GM23248 (cell line): ENCODE results near the gene TMEM255A. TPM values are rescaled to one million over a fixed set of nuclear protein-coding genes. Genes with fewer than 3 reads are reported as not detected.

Experiments
- DNase-seq: peaks from one replicate; pipeline ENCODE4 v3.0.0-alpha.2; 2015
- H2AFZ ChIP-seq: fragments of 200-600 bp; sonication (generic); 2 replicates; pipeline ENCODE4 v1.6.1; 2016; ENCODE audit warnings: antibody characterized with exemption
- H3F3A ChIP-seq: fragments of 200-600 bp; sonication (generic); 2 replicates; pipeline ENCODE4 v1.6.1; 2016; ENCODE audit warnings: mild to moderate bottlenecking, antibody characterized with exemption, mixed run types; ENCODE audit not compliant: insufficient read depth
- H3K27ac ChIP-seq: fragments of 200-600 bp; sonication (generic); 2 replicates; pipeline ENCODE4 v1.5.1; 2016; ENCODE audit warnings: mild to moderate bottlenecking
- H3K27me3 ChIP-seq: fragments of 200-600 bp; sonication (generic); replicated peaks from 2 replicates; pipeline ENCODE4 v1.6.1; 2016; ENCODE audit warnings: mild to moderate bottlenecking; ENCODE audit not compliant: insufficient read depth
- H3K36me3 ChIP-seq: fragments of 200-600 bp; sonication (generic); 2 replicates; pipeline ENCODE4 v1.6.1; 2016; ENCODE audit warnings: low read depth, mild to moderate bottlenecking
- H3K4me1 ChIP-seq: fragments of 200-600 bp; sonication (generic); 2 replicates; pipeline ENCODE4 v1.6.1; 2016; ENCODE audit warnings: mild to moderate bottlenecking; ENCODE audit not compliant: insufficient read depth
- H3K4me2 ChIP-seq: fragments of 200-600 bp; sonication (generic); one replicate; pipeline ENCODE4 v1.6.1; 2016; ENCODE audit warnings: mild to moderate bottlenecking; ENCODE audit not compliant: unreplicated experiment
- H3K4me3 ChIP-seq: fragments of 200-600 bp; sonication (generic); 2 replicates; pipeline ENCODE4 v1.5.1; 2016; ENCODE audit warnings: mild to moderate bottlenecking
- H3K79me2 ChIP-seq: fragments of 200-600 bp; sonication (generic); 2 replicates; pipeline ENCODE4 v1.6.1; 2016; ENCODE audit warnings: mild to moderate bottlenecking; ENCODE audit not compliant: insufficient read depth
- H3K9ac ChIP-seq: fragments of 200-600 bp; sonication (generic); 2 replicates; pipeline ENCODE4 v1.6.1; 2016; ENCODE audit warnings: mild to moderate bottlenecking
- H3K9me2 ChIP-seq: fragments of 200-600 bp; sonication (generic); 2 replicates; pipeline ENCODE4 v1.6.1; 2016; ENCODE audit warnings: mixed run types, mild to moderate bottlenecking, moderate library complexity; ENCODE audit not compliant: insufficient read depth
- H3K9me3 ChIP-seq: fragments of 200-600 bp; sonication (generic); one replicate; pipeline ENCODE4 v1.6.1; 2017; ENCODE audit warnings: low read depth
- H4K20me1 ChIP-seq: fragments of 200-600 bp; sonication (generic); 2 replicates; pipeline ENCODE4 v1.6.0; 2016; ENCODE audit not compliant: insufficient read depth
- EZH2 ChIP-seq: fragments of 200-600 bp; sonication (generic); IDR thresholded peaks from 2 replicates; pipeline ENCODE4 v1.6.1; 2018; ENCODE audit warnings: antibody characterized with exemption, mild to moderate bottlenecking; ENCODE audit not compliant: insufficient read depth, poor library complexity, severe bottlenecking
- EZH2phosphoT487 ChIP-seq: fragments of 200-600 bp; sonication (generic); IDR thresholded peaks from 2 replicates; pipeline ENCODE4 v1.6.1; 2018; ENCODE audit warnings: antibody characterized with exemption, moderate library complexity, mild to moderate bottlenecking, low read depth; ENCODE audit not compliant: insufficient read depth
- WGBS, 2 experiments: methylation state at CpG; one replicate each; pipeline ENCODE4 v1.1.6; 2015 to 2017; ENCODE audit warnings: low lambda C conversion rate in 2 of 2, low coverage in 1 of 2; ENCODE audit errors: missing lambda C conversion rate in 2 of 2; 5-methylcytosine and 5-hydroxymethylcytosine counted together
- in situ Hi-C: fragments of 300-500 bp; cut with MboI; formaldehyde crosslinking; loops from 2 replicates; pipeline ENCODE4 v1.15.0; 2020
- polyA plus RNA-seq: library from polyadenylated mRNA; unstranded; fragments of >200 nt; fragmentation: Nextera tagmentation; extraction: Ambion mirVana; gene quantifications from 2 replicates; pipeline ENCODE4 v1.2.1, GENCODE V29; 2016
- total RNA-seq: library from RNA; depleted of rRNA; stranded (reverse); fragments of >200 nt; shearing (Covaris generic); gene quantifications from 2 replicates; pipeline ENCODE4 v1.2.3, GENCODE V29; 2014

Gene TMEM255A
- total and polyA plus RNA-seq, 2 experiments from 2014 or later, result not detected

DNA sequence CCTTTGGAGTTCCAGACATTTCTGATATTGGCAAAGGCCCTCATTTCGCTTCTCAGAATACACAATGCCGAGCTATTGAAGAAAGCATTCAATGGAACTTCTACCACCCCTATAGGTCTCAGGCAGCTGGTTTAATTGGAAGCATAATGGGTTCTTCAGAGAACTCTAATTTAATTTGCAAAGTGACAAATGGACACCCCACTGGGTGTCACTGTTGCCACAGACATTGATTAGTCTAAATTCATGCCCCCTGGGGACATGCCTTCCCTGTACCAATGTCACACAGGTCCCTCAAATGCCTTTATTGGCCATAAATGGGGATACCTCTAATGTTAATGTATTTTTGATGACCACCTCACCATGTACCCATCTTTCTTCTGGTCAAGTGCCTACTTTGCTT lies 22.9 kb upstream of the TMEM255A start:
- in situ Hi-C loops, result no loop called here
- WGBS, 2 experiments, result 0 to 6% methylated on average over 2 of the region's 2 CpGs

DNA sequence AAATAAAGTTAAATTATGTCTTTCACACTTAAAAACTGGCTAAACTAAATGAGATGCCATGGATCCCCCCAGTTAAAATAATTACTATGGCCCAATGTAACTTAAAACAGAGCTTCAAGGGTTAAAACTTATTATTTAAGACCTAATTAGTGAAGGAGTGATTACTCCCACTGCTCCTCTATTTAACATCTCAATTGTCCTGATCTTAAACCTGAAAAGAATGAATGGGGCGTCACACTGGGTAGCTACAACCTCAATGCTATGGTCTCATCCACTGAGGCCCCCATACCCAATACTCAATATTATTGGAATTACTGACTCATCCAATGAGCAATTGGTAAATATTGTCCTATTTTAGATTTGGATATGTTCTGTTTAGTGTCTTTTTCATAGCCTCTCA lies 21.1 kb upstream of the TMEM255A start:
- in situ Hi-C loops, result no loop called here
- WGBS, 2 experiments, result 33 to 36% methylated on average over 1 of the region's 1 CpG

More for the DNA sequence above, 22.9 kb upstream of the TMEM255A start:
- Histone ChIP-seq H3K4me2 (no peak overlapping the region), H3K4me3 (no peak overlapping the region), H3K36me3 (no peaks in the 10 kb centered on the region), H3K27me3 (no peaks in the 10 kb centered on the region), H3K79me2 (no peaks in the 10 kb centered on the region), H3K4me1 (no peaks in the 10 kb centered on the region), H2AFZ (no peak overlapping the region), H3K9me2 (no peaks in the 10 kb centered on the region), H3K9me3 (no peaks in the 10 kb centered on the region), H3K9ac (no peak overlapping the region), H3F3A (no peaks in the 10 kb centered on the region), H4K20me1 (no peaks in the 10 kb centered on the region), H3K27ac (no peak overlapping the region)
- TF ChIP-seq EZH2, result no peak
- TF ChIP-seq EZH2phosphoT487, result no peak
- DNase-seq, result no peak

DNA sequence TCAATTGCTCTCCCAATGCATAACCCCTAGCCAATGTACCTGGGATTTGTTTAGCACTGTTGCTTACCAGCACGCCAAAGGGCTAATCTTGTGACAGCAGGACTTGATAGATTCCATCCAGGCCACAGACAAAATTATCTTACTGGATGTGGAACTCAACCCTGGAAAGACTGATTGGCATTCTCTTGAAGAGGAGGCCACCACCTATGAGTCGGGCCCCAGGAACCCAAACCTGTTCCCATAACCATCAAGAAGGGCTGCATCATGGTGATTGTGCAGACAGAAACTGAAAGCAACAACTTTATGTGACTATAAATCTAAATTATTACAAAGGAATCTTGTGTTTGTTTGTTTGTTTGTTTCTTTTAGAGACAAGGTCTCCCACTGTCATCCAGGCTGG lies 19.9 kb upstream of the TMEM255A start:
- Histone ChIP-seq H4K20me1 (no peaks in the 10 kb centered on the region), H3F3A (no peaks in the 10 kb centered on the region), H3K9me3 (no peaks in the 10 kb centered on the region), H3K27ac (no peak overlapping the region), H3K4me3 (no peak overlapping the region), H3K36me3 (no peaks in the 10 kb centered on the region), H3K9ac (no peak overlapping the region), H3K4me1 (no peaks in the 10 kb centered on the region), H3K9me2 (no peaks in the 10 kb centered on the region), H3K79me2 (no peaks in the 10 kb centered on the region), H3K27me3 (no peaks in the 10 kb centered on the region), H3K4me2 (no peak overlapping the region), H2AFZ (no peak overlapping the region)
- WGBS, 2 experiments, result 21 to 25% methylated on average over 2 of the region's 2 CpGs
- DNase-seq, result no peak
- in situ Hi-C loops, result no loop called here
- TF ChIP-seq EZH2 (no peak), EZH2phosphoT487 (no peak)

More for the DNA sequence above, 21.1 kb upstream of the TMEM255A start:
- Histone ChIP-seq H3K4me3 (no peak overlapping the region), H3K79me2 (no peaks in the 10 kb centered on the region), H3K4me2 (no peak overlapping the region), H3K27ac (no peak overlapping the region), H4K20me1 (no peaks in the 10 kb centered on the region), H3K27me3 (no peaks in the 10 kb centered on the region), H3K4me1 (no peaks in the 10 kb centered on the region), H3K36me3 (no peaks in the 10 kb centered on the region), H3F3A (no peaks in the 10 kb centered on the region), H2AFZ (no peak overlapping the region), H3K9me3 (no peaks in the 10 kb centered on the region), H3K9me2 (no peaks in the 10 kb centered on the region), H3K9ac (no peak overlapping the region)
- no peak for DNase-seq
- TF ChIP-seq EZH2 (no peak), EZH2phosphoT487 (no peak)

DNA sequence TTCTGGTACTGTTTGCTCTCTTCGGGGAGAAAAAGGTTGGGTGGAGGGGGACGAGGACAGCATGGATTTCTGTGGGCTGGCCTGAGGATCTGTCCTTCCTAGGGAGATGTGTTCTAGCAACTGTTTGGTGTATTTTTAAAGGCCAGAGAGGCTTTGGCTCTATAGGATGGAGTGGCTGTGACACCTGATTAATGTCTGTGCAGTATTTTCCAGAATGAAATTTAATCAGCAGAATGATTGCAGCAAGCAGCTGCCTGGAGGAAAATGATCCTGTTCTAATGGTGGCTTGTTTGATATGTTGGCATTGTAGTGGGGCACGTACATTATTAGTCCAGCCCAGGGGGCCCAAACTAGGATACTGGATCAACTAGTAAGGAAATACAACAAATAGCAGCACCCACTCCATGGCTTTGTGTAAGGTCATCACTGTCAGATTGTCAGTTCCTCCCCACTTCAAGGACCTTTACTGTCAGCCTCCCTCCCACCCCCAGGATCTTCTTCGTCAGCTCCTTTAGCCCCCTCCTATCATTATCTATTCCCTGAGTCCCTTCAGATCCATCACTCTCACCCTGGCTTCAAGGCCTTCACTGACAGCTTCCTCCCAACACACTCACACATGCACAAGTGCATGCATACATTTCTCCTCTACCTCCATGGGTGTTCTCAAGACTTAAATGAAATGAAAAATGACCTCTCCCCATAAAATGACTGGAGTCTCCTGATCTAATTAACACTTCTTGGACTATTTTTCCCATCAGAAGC lies 10.4 kb upstream of the TMEM255A start:
- H3K36me3 ChIP-seq, result no peaks in the 10 kb centered on the region
- no peak for DNase-seq
- no peaks in the 10 kb centered on the region for H3F3A ChIP-seq
- H3K79me2 ChIP-seq, result no peaks in the 10 kb centered on the region
- no peaks in the 10 kb centered on the region for H3K4me1 ChIP-seq
- in situ Hi-C loops, result no loop called here
- no peak overlapping the region for H2AFZ ChIP-seq
- no peak overlapping the region for H3K9ac ChIP-seq
- no peaks in the 10 kb centered on the region for H3K9me3 ChIP-seq
- H3K4me3 ChIP-seq, result no peak overlapping the region
- H3K27me3 ChIP-seq, result no peaks in the 10 kb centered on the region
- H3K4me2 ChIP-seq, result no peak overlapping the region
- H3K9me2 ChIP-seq, result no peaks in the 10 kb centered on the region
- no peaks in the 10 kb centered on the region for H4K20me1 ChIP-seq
- TF ChIP-seq EZH2 (no peak), EZH2phosphoT487 (no peak)
- 29 to 41% methylated on average over 2 to 4 of the region's 4 CpGs for WGBS, 2 experiments
- no peak overlapping the region for H3K27ac ChIP-seq
